Measurements from ENCODE around the gene DCDC2. TPM values are rescaled to one million over a fixed set of nuclear protein-coding genes. Genes with fewer than 3 reads are reported as not detected.
"Not testable (repeated sequence)": the region's sequence is repeated elsewhere in the genome, so short reads cannot be mapped to it uniquely, and the experiment has no call there.

Gene DCDC2
- total RNA-seq, 6 experiments from 2014 or later = not detected

DNA sequence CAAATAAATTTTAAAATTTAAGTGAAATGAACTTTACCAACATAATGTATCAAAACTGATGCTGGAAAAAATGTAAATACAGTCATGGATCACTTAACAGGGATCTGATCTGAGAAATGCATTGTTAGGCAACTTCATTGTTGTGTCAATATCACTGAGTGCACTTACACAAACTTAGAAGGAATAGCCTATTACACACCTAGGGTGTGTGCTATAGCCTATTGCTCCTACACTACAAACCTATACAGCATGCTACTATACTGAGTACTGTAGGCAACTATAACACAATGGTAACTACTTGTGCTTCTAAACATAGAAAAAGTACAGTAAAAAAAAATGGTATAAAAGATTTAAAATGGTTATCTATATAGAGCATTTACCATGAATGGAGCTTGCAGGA lies 104.5 kb downstream of the DCDC2 start:
- Mint-ChIP-seq H3K36me3 (ENCODE audit: low read depth) (no peaks in the 10 kb centered on the region), H3K4me1 (ENCODE audit: low read depth) (no peaks in the 10 kb centered on the region), H3K27ac (no peak overlapping the region), H3K27me3 (ENCODE audit: insufficient read depth) (no peaks in the 10 kb centered on the region), H3K4me3 (no peak overlapping the region), H3K9me3 (peaks cover 29% of the 10 kb centered on the region)
- TF ChIP-seq, protein P1, sequence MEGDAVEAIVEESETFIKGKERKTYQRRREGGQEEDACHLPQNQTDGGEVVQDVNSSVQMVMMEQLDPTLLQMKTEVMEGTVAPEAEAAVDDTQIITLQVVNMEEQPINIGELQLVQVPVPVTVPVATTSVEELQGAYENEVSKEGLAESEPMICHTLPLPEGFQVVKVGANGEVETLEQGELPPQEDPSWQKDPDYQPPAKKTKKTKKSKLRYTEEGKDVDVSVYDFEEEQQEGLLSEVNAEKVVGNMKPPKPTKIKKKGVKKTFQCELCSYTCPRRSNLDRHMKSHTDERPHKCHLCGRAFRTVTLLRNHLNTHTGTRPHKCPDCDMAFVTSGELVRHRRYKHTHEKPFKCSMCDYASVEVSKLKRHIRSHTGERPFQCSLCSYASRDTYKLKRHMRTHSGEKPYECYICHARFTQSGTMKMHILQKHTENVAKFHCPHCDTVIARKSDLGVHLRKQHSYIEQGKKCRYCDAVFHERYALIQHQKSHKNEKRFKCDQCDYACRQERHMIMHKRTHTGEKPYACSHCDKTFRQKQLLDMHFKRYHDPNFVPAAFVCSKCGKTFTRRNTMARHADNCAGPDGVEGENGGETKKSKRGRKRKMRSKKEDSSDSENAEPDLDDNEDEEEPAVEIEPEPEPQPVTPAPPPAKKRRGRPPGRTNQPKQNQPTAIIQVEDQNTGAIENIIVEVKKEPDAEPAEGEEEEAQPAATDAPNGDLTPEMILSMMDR (IDR thresholded peaks at IDR 0.05) = no peak
- DNase-seq = no peak

- Mint-ChIP-seq H3K36me3 (ENCODE audit: low read depth) (no peaks in the 10 kb centered on the region), H3K4me1 (ENCODE audit: low read depth) (no peaks in the 10 kb centered on the region), H3K27me3 (ENCODE audit: insufficient read depth) (no peaks in the 10 kb centered on the region), H3K27ac (no peak overlapping the region), H3K9me3 (peaks cover 22% of the 10 kb centered on the region), H3K4me3 (no peak overlapping the region)
- DNase-seq = no peak
- TF ChIP-seq, protein P1 (IDR thresholded peaks at IDR 0.05) = no peak
Measured at GRCh38 chr6:24252280-24252679, 105.6 kb downstream of the DCDC2 start.

GRCh38 chr6:24251339-24251738 lies 106.5 kb downstream of the DCDC2 start:
- Mint-ChIP-seq H3K36me3 (ENCODE audit: low read depth) (no peaks in the 10 kb centered on the region), H3K27me3 (ENCODE audit: insufficient read depth) (no peaks in the 10 kb centered on the region), H3K4me1 (ENCODE audit: low read depth) (no peaks in the 10 kb centered on the region), H3K9me3 (peaks cover 18% of the 10 kb centered on the region), H3K27ac (no peak overlapping the region), H3K4me3 (no peak overlapping the region)
- TF ChIP-seq, protein P1 (IDR thresholded peaks at IDR 0.05) = no peak
- no peak for DNase-seq

- no peak for DNase-seq
- H3K27me3 Mint-ChIP-seq (ENCODE audit: insufficient read depth) = no peaks in the 10 kb centered on the region; the same call in 1 of the 2 replicates
- peaks cover 5% of the 10 kb centered on the region; the same call in 1 of the 2 replicates for H3K36me3 Mint-ChIP-seq (ENCODE audit: low read depth)
- no peak overlapping the region for H3K4me3 Mint-ChIP-seq
- TF ChIP-seq, protein P1 (IDR thresholded peaks at IDR 0.05) = no peak
- H3K9me3 Mint-ChIP-seq = peaks cover 24% of the 10 kb centered on the region
- H3K27ac Mint-ChIP-seq = no peak overlapping the region
- no peaks in the 10 kb centered on the region for H3K4me1 Mint-ChIP-seq (ENCODE audit: low read depth)
Measured at GRCh38 chr6:24249926-24250325, 107.9 kb downstream of the DCDC2 start.

- Mint-ChIP-seq H3K4me1 (ENCODE audit: low read depth) (no peaks in the 10 kb centered on the region), H3K9me3 (peaks cover 45% of the 10 kb centered on the region), H3K27me3 (ENCODE audit: insufficient read depth) (no peaks in the 10 kb centered on the region; the same call in 1 of the 2 replicates), H3K27ac (no peak overlapping the region), H3K36me3 (ENCODE audit: low read depth) (peaks cover 5% of the 10 kb centered on the region; the same call in 1 of the 2 replicates), H3K4me3 (no peak overlapping the region)
- no peak for DNase-seq
- TF ChIP-seq, protein P1 (IDR thresholded peaks at IDR 0.05) = no peak
Measured at GRCh38 chr6:24245275-24245674, 112.6 kb downstream of the DCDC2 start.

- H3K9me3 Mint-ChIP-seq = peaks cover 51% of the 10 kb centered on the region
- H3K36me3 Mint-ChIP-seq (ENCODE audit: low read depth) = peaks cover 5% of the 10 kb centered on the region; the same call in 1 of the 2 replicates
- H3K4me1 Mint-ChIP-seq (ENCODE audit: low read depth) = no peaks in the 10 kb centered on the region
- TF ChIP-seq, protein P1 (IDR thresholded peaks at IDR 0.05) = no peak
- H3K4me3 Mint-ChIP-seq = no peak overlapping the region
- no peaks in the 10 kb centered on the region; the same call in 1 of the 2 replicates for H3K27me3 Mint-ChIP-seq (ENCODE audit: insufficient read depth)
- H3K27ac Mint-ChIP-seq = no peak overlapping the region
- DNase-seq = no peak
Measured at GRCh38 chr6:24242924-24243323, 114.9 kb downstream of the DCDC2 start.

DNA sequence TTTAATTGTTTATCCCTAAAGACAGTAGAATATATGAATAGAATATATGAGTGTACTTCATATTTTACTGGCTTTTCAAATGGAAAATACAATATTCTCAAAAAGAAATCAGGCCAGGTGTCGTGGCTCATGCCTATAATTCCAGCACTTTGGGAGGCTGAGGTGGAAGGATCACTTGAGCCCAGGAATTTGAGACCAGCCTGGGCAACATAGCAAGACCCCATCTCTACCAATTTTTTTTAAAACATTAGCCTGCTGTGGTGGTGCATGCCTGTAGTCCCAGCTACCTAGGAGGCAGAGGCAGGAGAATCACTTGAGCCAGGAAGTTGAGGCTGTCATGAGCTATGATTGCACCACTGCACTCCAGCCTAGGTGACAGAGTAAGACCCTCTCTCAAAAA lies 116.1 kb downstream of the DCDC2 start:
- peaks cover 62% of the 10 kb centered on the region for H3K9me3 Mint-ChIP-seq
- not testable (repeated sequence) for H3K4me1 Mint-ChIP-seq (ENCODE audit: low read depth); H3K36me3 Mint-ChIP-seq (ENCODE audit: low read depth); H3K27me3 Mint-ChIP-seq (ENCODE audit: insufficient read depth); H3K27ac Mint-ChIP-seq; DNase-seq; H3K4me3 Mint-ChIP-seq

All from HFFc6 (cell line).